Middle frontal gyrus (tissue), 1 donor: ENCODE measurements around the gene UQCC3.
A peak's percentile ranks its signal among the peaks of the same experiment; 100 is the strongest.
"Not testable (repeated sequence)": the region's sequence is repeated elsewhere in the genome, so short reads cannot be mapped to it uniquely, and the experiment has no call there.

ENCODE experiments used
- DNase-seq: peaks from one replicate; pipeline ENCODE4 v3.0.0-alpha.2; 2015; ENCODE audit warnings: low spot score; ENCODE audit errors: extremely low spot score

Gene UQCC3

DNA sequence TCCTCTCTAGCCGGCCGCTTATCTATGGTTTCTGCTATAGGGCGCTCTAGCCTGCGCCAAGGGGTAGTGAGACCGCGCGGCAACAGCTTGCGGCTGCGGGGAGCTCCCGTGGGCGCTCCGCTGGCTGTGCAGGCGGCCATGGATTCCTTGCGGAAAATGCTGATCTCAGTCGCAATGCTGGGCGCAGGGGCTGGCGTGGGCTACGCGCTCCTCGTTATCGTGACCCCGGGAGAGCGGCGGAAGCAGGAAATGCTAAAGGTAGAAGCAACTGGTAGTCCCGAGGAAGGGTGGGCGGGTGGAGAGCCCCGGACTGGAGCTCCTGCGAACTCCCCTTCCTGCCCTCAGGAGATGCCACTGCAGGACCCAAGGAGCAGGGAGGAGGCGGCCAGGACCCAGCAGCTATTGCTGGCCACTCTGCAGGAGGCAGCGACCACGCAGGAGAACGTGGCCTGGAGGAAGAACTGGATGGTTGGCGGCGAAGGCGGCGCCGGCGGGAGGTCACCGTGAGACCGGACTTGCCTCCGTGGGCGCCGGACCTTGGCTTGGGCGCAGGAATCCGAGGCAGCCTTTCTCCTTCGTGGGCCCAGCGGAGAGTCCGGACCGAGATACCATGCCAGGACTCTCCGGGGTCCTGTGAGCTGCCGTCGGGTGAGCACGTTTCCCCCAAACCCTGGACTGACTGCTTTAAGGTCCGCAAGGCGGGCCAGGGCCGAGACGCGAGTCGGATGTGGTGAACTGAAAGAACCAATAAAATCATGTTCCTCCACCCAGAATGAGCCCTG, at the start of gene UQCC3, which contains the start of gene LBHD1:
UQCC3 (plus strand) TSS at position 66 of the 782 bp plus-strand sequence; CDS start at position 139, 73 bp downstream.
LBHD1 (minus strand) TSS at position 660 of the 782 bp plus-strand sequence. CDS start 2,236 bp downstream, outside the sequence.
- peak; percentile 75 for DNase-seq

DNA sequence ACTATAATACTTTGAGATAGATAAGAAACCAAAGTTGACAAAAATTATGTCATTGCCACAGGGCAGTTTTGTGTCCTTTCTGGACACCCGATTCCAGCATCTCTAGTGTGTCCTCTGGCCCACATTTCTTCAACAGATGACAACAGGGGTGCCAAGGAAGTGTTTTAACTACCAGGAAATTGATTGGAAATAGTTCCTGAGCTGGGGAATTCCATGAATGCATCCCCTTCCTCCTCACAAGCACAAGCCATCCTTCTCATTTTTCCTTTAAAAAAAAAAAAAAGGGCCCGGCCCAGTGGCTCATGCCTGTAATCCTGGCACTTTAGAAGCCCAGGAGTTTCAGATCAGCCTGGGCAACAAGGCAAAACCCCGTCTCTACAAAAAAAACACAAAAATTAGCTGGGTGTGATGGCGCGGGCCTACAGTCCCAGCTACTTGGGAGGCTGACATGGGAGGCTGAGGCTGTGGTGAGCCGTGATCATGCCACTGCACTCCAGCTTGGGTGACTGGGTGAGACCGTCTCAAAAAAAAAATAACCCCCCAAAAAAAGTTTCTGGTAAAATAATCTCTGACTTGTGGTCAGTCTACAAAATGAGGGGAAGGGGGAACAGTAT, 48.9 kb upstream of the UQCC3 start:
- no peak for DNase-seq

GRCh38 chr11:62627713-62628112, 43.8 kb upstream of the UQCC3 start:
- DNase-seq: no peak

GRCh38 chr11:62632492-62632891, 39.0 kb upstream of the UQCC3 start:
- DNase-seq: no peak

- DNase-seq: no peak
These were observed 27.3 kb upstream of the UQCC3 start for GRCh38 chr11:62644220-62644619.

- no peak for DNase-seq
These were observed 25.9 kb upstream of the UQCC3 start for GRCh38 chr11:62645671-62645945.

GRCh38 chr11:62645946-62646824, 25.3 kb upstream of the UQCC3 start, which contains the start of gene GANAB:
Gene GANAB, minus strand, starts transcription at chr11:62646613. Its CDS starts 14 bp downstream, at chr11:62646599.
- peak; percentile 97 for DNase-seq

DNA sequence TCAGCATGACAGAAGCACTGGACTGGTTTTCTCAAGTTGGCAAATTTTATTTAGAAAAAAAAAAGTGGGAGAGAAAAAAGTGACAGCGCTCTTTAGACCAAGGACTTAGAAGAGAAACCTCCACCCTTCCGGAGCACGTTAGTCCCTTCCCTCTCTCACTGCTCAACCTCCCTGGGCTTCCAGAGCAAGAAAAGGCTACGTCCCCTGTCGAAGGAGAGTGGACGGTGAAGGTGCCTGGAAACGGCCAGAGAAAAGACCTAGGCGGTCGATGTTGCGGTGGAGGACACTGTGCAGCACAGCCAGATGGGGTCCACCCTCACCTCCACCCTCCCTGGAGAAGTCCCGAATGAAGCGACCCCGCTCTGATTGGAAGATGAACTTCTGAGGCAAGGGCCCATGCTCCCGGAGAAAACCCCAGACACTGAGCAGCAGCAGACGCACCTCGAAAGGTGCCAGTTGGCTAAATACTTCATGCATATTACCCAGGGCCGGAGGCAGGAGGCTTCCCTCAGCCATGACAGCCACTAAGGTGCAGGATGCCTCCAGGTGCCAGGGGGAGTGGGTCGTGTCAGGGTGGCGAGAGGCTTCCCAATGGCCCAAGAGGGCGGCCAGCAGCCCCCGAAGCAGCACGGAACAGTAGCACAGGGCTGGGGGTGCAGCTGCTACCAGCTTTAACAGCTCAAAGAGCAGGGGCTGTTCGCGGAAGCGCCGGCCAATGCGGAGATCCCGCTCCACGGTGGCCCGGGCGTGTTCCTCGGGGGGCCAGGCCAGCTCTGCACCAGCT, 24.5 kb upstream of the UQCC3 start:
- DNase-seq: no peak

DNA sequence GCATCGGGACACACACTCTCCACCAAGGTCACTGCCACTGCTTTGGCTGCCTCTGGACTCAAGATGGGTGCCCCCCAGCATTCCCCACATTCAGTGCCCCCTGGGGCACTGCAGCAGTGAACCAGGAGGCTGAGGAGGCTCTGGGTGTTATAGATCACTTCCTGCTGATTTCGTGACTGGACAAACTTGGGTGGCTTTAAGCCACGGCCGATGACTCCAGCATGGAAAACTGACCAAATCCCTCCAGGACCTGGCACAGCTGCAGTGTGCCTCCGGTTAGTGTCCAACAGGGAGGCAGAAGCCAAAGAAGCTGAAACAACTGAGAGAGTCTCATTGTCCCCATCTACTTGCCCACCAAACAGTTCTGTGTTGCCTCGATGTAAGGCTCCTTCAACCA, 23.9 kb upstream of the UQCC3 start:
- no peak for DNase-seq

DNA sequence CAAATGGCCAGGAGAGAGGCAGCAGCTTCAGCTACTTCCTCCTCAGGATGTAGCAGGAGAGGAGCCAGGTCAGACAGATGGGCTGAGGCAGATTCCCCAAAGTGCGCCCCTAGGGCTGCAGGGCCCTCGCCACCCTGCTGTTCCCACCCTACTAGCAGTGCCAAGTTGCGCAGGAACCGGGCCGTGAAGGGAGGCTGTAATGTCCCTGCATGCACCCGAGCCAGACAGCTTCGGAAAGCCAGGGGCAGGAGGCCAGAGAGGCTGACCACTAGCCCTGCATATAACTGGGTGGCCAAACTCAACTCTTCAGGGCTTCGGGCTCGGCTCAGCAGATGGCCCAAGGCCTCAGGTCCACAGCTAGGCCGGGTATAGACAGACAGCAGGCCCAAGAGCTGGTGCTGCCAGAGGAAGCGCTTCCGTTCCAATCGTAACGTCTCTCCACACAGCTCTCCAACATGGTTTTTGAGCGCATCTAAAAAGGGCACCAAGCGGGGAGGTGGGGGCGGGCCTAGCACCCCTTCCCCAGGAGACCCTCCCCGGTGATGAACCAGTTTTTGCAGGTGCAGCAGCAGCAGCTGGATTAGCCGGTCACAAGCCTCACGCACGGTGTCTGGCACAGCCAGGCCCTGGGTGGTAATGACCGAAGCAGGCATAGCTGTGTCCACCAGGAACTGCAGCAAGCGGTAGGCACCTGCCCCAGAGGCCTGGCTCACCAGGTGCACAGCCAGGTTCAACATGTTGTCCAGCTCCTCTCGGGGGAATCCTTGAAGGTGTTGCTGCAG, 23.1 kb upstream of the UQCC3 start:
- no peak for DNase-seq

- DNase-seq: no peak
These were observed 22.5 kb upstream of the UQCC3 start for GRCh38 chr11:62648967-62649364.

GRCh38 chr11:62649486-62649885, 22.0 kb upstream of the UQCC3 start:
- DNase-seq: no peak

DNA sequence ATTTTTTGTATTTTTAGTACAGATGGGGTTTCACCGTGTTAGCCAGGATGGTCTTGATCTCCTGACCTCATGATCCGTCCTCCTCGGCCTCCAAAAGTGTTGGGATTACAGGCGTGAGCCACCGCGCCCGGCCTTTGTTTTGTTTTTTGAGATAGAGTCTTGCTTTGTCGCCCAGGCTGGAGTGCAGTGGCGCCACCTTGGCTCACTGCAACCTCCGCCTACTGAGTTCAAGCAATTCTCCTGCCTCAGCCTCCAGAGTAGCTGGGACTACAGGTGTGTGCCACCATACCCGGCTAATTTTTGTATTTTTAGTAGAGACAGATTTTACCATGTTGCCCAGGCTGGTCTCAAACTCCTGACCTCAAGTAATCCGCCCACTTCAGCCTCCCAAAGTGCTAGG, 21.2 kb upstream of the UQCC3 start:
- DNase-seq: not testable (repeated sequence)

DNA sequence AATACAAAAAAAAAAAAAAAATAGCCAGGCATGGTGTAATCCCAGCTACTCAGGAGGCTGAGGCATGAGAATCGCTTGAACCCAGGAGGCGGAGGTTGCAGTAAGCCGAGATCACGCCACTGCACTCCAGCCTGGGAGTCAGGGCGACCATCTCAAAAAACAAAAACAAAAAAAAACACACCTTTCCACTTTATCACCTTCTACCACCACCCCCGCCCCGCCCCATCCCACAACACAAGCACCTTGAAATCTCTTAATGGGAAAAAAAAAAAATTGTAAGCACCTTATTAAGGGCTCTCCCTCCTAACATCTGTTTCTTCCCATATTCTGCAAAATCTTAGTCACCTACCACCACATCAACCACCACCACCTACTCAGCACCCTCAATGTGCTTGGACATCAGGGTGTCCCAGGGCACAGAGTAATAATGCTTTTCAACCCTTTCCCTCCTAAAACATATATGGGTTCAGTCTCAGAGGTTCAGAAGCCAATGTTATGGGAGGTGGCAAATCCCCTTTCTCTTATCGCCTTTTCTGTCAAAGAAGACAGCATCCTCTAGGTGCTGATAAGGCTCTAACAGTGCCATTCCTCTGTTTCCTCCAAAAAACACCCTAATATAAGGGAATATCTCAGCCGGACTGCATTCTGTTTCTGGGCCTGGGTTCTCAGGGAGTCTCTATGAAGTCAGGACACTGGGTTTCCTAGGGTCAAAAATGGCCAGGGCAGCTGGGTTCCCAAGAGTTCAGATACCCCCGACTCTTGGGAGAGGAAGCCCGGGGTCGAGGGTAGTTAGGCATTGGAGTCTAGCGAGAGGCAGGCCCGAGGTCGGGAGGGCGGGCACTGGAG, 19.1 kb upstream of the UQCC3 start:
- no peak for DNase-seq

GRCh38 chr11:62654297-62654696, 17.2 kb upstream of the UQCC3 start:
- DNase-seq: no peak

DNA sequence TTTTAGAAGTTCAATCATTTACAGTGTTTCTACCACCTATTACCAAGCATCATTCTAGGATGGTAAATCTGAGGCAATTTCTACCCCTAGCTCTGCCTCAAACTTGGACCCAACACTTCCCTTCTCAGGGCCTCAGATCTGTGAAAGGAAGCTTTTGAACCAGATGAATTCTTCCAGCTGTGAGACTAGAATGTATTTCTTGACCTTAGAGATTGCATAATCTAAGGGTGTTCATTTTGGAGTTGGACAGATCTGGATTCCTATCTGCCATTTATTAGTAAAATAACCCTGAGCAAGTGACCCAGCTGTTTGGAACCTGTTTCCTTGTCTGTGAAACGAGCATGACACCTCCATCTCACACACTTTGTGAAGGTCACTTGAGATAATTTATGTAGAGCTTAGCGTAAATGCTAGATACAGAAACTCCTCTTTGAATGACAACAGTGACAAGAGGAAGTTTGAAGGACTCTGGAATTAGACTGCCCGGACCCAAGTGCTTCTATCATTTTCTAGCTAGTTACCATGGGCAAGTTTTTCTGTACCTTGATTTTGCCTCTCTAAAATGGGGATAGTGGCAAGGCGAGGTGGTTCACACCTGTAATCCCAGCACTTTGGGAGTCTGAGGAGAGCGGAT, 14.6 kb upstream of the UQCC3 start:
- no peak for DNase-seq

DNA sequence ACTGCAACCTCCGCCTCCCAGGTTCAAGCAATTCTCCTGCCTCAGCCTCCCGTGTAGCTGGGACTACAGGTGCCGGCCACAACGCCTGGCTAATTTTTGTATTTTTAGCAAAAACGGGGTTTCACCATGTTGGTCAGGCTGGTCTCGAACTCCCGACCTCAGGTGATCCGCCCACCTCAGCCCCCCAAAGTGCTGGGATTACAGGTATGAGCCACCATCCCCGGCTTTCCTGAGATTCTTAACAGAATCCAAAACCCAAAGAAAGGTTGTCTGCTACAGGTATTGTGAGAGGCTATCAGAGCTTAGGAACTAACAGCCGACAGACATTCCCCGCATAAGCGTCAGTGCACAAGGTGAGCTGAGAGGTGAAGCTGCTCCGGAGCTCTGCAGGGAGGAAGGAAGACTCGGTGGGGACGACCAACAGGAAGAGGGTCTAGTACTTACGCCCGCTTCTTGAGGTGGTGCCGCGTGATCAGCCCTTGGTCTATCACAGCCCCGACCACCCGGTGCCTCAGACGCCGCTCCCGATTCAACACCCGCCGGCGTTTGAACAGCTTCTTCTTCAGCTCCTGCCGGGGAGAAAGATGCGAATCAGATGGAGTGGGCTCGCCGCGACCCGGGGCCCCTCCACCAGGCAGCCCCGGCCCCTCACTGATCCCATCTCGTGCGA, 6.9 kb upstream of the UQCC3 start:
- no peak for DNase-seq

- DNase-seq: peak; percentile 93
These were observed 6.3 kb upstream of the UQCC3 start, which contains the start of the genes C11orf98 and CSKMT for GRCh38 chr11:62665075-62665598. Gene C11orf98, minus strand, starts transcription at chr11:62665210. Its CDS starts 41 bp downstream, at chr11:62665169. Gene CSKMT, plus strand, starts transcription at chr11:62665312. Its CDS starts 568 bp downstream, at chr11:62665880.
